Smooth muscle cell (in vitro differentiated cells): ENCODE results near the gene HMG20B. TPM values are rescaled to one million over a fixed set of nuclear protein-coding genes. Genes with fewer than 3 reads are reported as not detected.

Experiments
- DNase-seq: peaks from one replicate; lab custom pipeline; 2025; ENCODE audit not compliant: unreplicated experiment; lab: John Stamatoyannopoulos, UW
- H2AFZ ChIP-seq: fragments of 200-600 bp; sonication (generic); 2 replicates; pipeline ENCODE4 v1.6.0; 2016; ENCODE audit warnings: antibody characterized with exemption, low read depth, mild to moderate bottlenecking
- H3F3A ChIP-seq: fragments of 200-600 bp; sonication (generic); 2 replicates; pipeline ENCODE4 v1.6.0; 2017; ENCODE audit warnings: antibody characterized with exemption, low read depth
- H3K27ac ChIP-seq: fragments of 200-600 bp; sonication (generic); 2 replicates; pipeline ENCODE4 v1.5.1; 2016; ENCODE audit warnings: low read depth, mild to moderate bottlenecking
- H3K27me3 ChIP-seq: fragments of 200-600 bp; sonication (generic); 2 replicates; pipeline ENCODE4 v1.6.1; 2016; ENCODE audit warnings: low read depth, mild to moderate bottlenecking
- H3K36me3 ChIP-seq: fragments of 200-600 bp; sonication (generic); 2 replicates; pipeline ENCODE4 v1.5.1; 2016; ENCODE audit warnings: low read depth
- H3K4me1 ChIP-seq: fragments of 200-600 bp; sonication (generic); 2 replicates; pipeline ENCODE4 v1.5.1; 2016; ENCODE audit warnings: low read depth
- H3K4me2 ChIP-seq: fragments of 200-600 bp; sonication (generic); 2 replicates; pipeline ENCODE4 v1.6.0; 2016; ENCODE audit warnings: mild to moderate bottlenecking
- H3K4me3 ChIP-seq: fragments of 200-600 bp; sonication (generic); 2 replicates; pipeline ENCODE4 v1.5.1; 2016; ENCODE audit warnings: mild to moderate bottlenecking
- H3K79me2 ChIP-seq: fragments of 200-600 bp; sonication (generic); 2 replicates; pipeline ENCODE4 v1.6.0; 2016; ENCODE audit warnings: low read depth, mild to moderate bottlenecking
- H3K9ac ChIP-seq: fragments of 200-600 bp; sonication (generic); 2 replicates; pipeline ENCODE4 v1.6.0; 2016; ENCODE audit warnings: low read depth
- H3K9me3 ChIP-seq: fragments of 200-600 bp; sonication (generic); replicated peaks from 2 replicates; pipeline ENCODE4 v1.5.1; 2016; ENCODE audit warnings: low read depth
- H4K20me1 ChIP-seq: fragments of 200-600 bp; sonication (generic); 2 replicates; pipeline ENCODE4 v1.6.0; 2016; ENCODE audit warnings: low read depth
- CTCF ChIP-seq: fragments of 200-600 bp; sonication (generic); IDR thresholded peaks from 2 replicates; pipeline ENCODE4 v1.5.1; 2017; ENCODE audit warnings: borderline replicate concordance, mild to moderate bottlenecking, antibody characterized with exemption; ENCODE audit not compliant: insufficient read depth, poor library complexity, severe bottlenecking
- WGBS: methylation state at CpG from one replicate; pipeline ENCODE4 v1.1.7; 2016; ENCODE audit warnings: low lambda C conversion rate; 5-methylcytosine and 5-hydroxymethylcytosine counted together
- polyA plus RNA-seq: library from polyadenylated mRNA; unstranded; fragments of >200 nt; fragmentation: Nextera tagmentation; extraction: Ambion mirVana; gene quantifications from 2 replicates; pipeline ENCODE4 v1.2.1, GENCODE V29; 2016
- total RNA-seq: library from RNA; depleted of rRNA; stranded (reverse); fragments of >200 nt; gene quantifications from 2 replicates; pipeline ENCODE4 v1.2.3, GENCODE V29; 2014

The HMG20B gene
- total and polyA plus RNA-seq, 2 experiments from 2014 or later, result 109 to 120 TPM

GRCh38 chr19:3535563-3535965 is 37.2 kb upstream of the HMG20B start:
- Histone ChIP-seq H3K4me3 (no peak overlapping the region), H3K4me2 (no peak overlapping the region), H2AFZ (no peak overlapping the region), H3K79me2 (no peaks in the 10 kb centered on the region), H3K9ac (no peak overlapping the region), H3K9me3 (no peaks in the 10 kb centered on the region), H3K27ac (no peak overlapping the region), H3K4me1 (no peaks in the 10 kb centered on the region), H3K27me3 (no peaks in the 10 kb centered on the region), H3F3A (no peaks in the 10 kb centered on the region), H4K20me1 (peaks cover 23% of the 10 kb centered on the region), H3K36me3 (no peaks in the 10 kb centered on the region)
- TF ChIP-seq CTCF, result no peak
- WGBS, result 97% methylated on average over 14 of the region's 14 CpGs
- no peak for DNase-seq

- no peak overlapping the region for H3K4me3 ChIP-seq
- no peaks in the 10 kb centered on the region for H3F3A ChIP-seq
- H3K27me3 ChIP-seq, result no peaks in the 10 kb centered on the region
- peaks cover 23% of the 10 kb centered on the region for H4K20me1 ChIP-seq
- H3K36me3 ChIP-seq, result no peaks in the 10 kb centered on the region
- 98% methylated on average over 7 of the region's 10 CpGs for WGBS
- H3K9ac ChIP-seq, result no peak overlapping the region
- H3K9me3 ChIP-seq, result no peaks in the 10 kb centered on the region
- H3K79me2 ChIP-seq, result no peaks in the 10 kb centered on the region
- no peak for TF ChIP-seq CTCF
- no peak overlapping the region for H3K4me2 ChIP-seq
- H2AFZ ChIP-seq, result no peak overlapping the region
- H3K27ac ChIP-seq, result no peak overlapping the region
- H3K4me1 ChIP-seq, result no peaks in the 10 kb centered on the region
- DNase-seq, result no peak
These were observed 36.8 kb upstream of the HMG20B start for GRCh38 chr19:3535981-3536380.

- Histone ChIP-seq H3K27ac (no peak overlapping the region), H3K79me2 (no peaks in the 10 kb centered on the region), H3K4me1 (no peaks in the 10 kb centered on the region), H2AFZ (no peak overlapping the region), H3K9me3 (no peaks in the 10 kb centered on the region), H3K4me2 (no peak overlapping the region), H3K9ac (no peak overlapping the region), H3F3A (no peaks in the 10 kb centered on the region), H3K36me3 (no peaks in the 10 kb centered on the region), H3K4me3 (no peak overlapping the region), H4K20me1 (peaks cover 23% of the 10 kb centered on the region), H3K27me3 (no peaks in the 10 kb centered on the region)
- no peak for DNase-seq
- no peak for TF ChIP-seq CTCF
- 93% methylated on average over 27 of the region's 27 CpGs for WGBS
These were observed 36.2 kb upstream of the HMG20B start for GRCh38 chr19:3536429-3537100.

GRCh38 chr19:3537101-3537437 is 35.7 kb upstream of the HMG20B start:
- Histone ChIP-seq H4K20me1 (peaks cover 23% of the 10 kb centered on the region), H3F3A (peaks cover 5% of the 10 kb centered on the region), H3K9me3 (no peaks in the 10 kb centered on the region), H3K36me3 (no peaks in the 10 kb centered on the region), H3K4me1 (no peaks in the 10 kb centered on the region), H3K4me2 (no peak overlapping the region), H3K4me3 (no peak overlapping the region), H3K27ac (no peak overlapping the region), H2AFZ (no peak overlapping the region), H3K27me3 (no peaks in the 10 kb centered on the region), H3K9ac (no peak overlapping the region), H3K79me2 (no peaks in the 10 kb centered on the region)
- WGBS, result 95% methylated on average over 9 of the region's 13 CpGs
- no peak for DNase-seq
- no peak for TF ChIP-seq CTCF
